ACC112 (cell line): Measurements from ENCODE around the gene PMPCA.
"Not testable (repeated sequence)": the region's sequence is repeated elsewhere in the genome, so short reads cannot be mapped to it uniquely, and the experiment has no call there.

Source experiments
- H2AFZ ChIP-seq: fragments of 200-600 bp; sonication (generic); one replicate; pipeline ENCODE4 v1.6.0; 2017; ENCODE audit warnings: antibody characterized with exemption, low read length; ENCODE audit not compliant: unreplicated experiment
- H3K27ac ChIP-seq: fragments of 200-600 bp; sonication (generic); 2 replicates; pipeline ENCODE4 v1.5.1; 2014; ENCODE audit warnings: low read depth, mild to moderate bottlenecking, antibody characterized with exemption, low read length, moderate library complexity
- H3K27me3 ChIP-seq: fragments of 200-600 bp; sonication (generic); 2 replicates; pipeline ENCODE4 v1.6.1; 2014; ENCODE audit warnings: mild to moderate bottlenecking, antibody characterized with exemption, low read length, moderate library complexity, mixed read lengths; ENCODE audit not compliant: insufficient read depth
- H3K36me3 ChIP-seq: fragments of 200-600 bp; sonication (generic); 2 replicates; pipeline ENCODE4 v1.6.1; 2016; ENCODE audit warnings: mild to moderate bottlenecking, antibody characterized with exemption, low read length, moderate library complexity, mixed read lengths; ENCODE audit not compliant: insufficient read depth
- H3K4me1 ChIP-seq: fragments of 200-600 bp; sonication (generic); one replicate; pipeline ENCODE4 v1.6.1; 2016; ENCODE audit warnings: low read length, mixed read lengths; ENCODE audit not compliant: insufficient read depth, unreplicated experiment, control insufficient read depth
- H3K4me3 ChIP-seq: fragments of 200-600 bp; sonication (generic); 2 replicates; pipeline ENCODE4 v1.5.1; 2014; ENCODE audit warnings: mild to moderate bottlenecking, low read depth, low read length
- H3K79me2 ChIP-seq: fragments of 200-600 bp; sonication (generic); one replicate; pipeline ENCODE4 v1.6.0; 2016; ENCODE audit warnings: low read length; ENCODE audit not compliant: control insufficient read depth, unreplicated experiment, insufficient read depth

PMPCA gene

DNA sequence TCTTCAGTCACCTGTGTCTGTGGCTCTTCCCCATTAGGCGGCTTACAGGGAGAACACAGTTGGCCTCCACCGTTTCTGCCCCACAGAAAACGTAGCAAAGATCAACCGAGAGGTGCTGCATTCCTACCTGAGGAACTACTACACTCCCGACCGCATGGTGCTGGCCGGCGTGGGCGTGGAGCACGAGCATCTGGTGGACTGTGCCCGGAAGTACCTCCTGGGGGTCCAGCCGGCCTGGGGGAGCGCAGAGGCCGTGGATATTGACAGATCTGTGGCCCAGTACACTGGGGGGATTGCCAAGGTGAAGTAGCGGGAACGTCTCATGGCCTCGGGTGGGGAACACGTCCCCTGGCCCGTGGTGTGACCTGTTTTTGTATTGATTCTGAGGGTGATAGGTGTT, 6.5 kb downstream of the PMPCA start:
- no peak overlapping the region for H2AFZ ChIP-seq
- H3K4me1 ChIP-seq, result peaks cover 5% of the 10 kb centered on the region
- H3K36me3 ChIP-seq, result peaks cover 41% of the 10 kb centered on the region
- H3K27ac ChIP-seq, result no peak overlapping the region
- no peaks in the 10 kb centered on the region for H3K27me3 ChIP-seq
- H3K4me3 ChIP-seq, result no peak overlapping the region
- H3K79me2 ChIP-seq, result peaks cover 31% of the 10 kb centered on the region

DNA sequence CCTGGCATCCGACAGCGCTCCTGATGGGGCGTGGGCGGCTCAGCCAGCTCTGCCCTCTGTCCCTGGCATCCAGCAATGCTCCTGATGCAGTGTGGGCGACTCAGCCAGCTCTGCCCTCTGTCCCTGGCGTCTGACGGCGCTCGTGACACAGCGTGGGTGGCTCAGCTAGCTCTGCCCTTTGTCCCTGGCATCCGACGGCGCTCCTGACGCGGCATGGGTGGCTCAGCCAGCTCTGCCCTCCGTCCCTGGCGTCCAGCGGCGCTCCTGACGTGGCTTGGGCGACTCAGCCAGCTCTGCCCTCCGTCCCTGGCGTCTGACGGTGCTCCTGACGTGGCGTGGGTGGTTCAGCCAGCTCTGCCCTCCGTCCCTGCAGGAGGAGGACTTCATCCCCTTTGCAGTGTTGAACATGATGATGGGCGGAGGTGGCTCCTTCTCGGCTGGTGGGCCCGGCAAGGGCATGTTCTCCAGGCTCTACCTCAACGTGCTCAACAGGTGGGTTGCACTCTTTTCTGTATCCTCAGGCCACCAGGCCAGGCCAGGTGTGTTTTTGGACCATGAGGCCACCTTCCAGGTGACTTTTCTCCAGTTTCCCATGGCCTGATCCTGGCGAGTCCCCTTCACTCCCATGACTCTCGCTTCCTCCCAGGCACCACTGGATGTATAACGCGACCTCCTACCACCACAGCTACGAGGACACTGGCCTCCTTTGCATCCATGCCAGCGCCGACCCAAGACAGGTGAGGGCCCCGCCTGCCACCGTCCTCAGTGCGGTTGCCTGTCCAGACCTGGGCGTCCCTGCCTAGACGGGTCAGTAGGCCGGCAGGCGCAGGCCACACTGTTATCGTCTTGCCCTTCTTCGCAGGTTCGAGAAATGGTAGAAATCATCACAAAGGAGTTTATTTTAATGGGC, 8.0 kb downstream of the PMPCA start:
- H3K36me3 ChIP-seq, result peaks cover 40% of the 10 kb centered on the region; the same call in 1 of the 2 replicates
- H3K4me1 ChIP-seq, result no peaks in the 10 kb centered on the region
- H2AFZ ChIP-seq, result no peak overlapping the region
- H3K79me2 ChIP-seq, result peaks cover 16% of the 10 kb centered on the region
- H3K4me3 ChIP-seq, result no peak overlapping the region
- no peak overlapping the region for H3K27ac ChIP-seq
- no peaks in the 10 kb centered on the region for H3K27me3 ChIP-seq

DNA sequence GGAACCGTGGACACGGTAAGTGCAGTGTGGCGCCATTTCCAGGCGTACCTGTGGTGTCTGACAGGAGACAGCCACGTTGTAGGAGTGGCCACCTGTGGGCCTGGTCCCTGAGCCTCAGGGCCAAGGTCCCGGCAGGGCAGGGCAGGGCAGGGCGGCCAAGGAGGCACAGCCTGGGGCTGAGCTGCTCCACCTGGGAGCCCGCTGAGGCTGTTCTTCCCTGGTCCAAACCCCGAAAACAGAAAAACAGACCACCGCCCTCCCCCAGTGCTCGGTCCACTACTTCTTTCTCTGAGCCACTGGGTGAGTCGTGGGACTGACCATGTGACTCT, 8.6 kb downstream of the PMPCA start:
- H3K4me1 ChIP-seq, result no peaks in the 10 kb centered on the region
- peaks cover 10% of the 10 kb centered on the region for H3K79me2 ChIP-seq
- no peak overlapping the region for H2AFZ ChIP-seq
- H3K27ac ChIP-seq, result no peak overlapping the region
- no peak overlapping the region for H3K4me3 ChIP-seq
- peaks cover 34% of the 10 kb centered on the region; the same call in 1 of the 2 replicates for H3K36me3 ChIP-seq
- H3K27me3 ChIP-seq, result no peaks in the 10 kb centered on the region

DNA sequence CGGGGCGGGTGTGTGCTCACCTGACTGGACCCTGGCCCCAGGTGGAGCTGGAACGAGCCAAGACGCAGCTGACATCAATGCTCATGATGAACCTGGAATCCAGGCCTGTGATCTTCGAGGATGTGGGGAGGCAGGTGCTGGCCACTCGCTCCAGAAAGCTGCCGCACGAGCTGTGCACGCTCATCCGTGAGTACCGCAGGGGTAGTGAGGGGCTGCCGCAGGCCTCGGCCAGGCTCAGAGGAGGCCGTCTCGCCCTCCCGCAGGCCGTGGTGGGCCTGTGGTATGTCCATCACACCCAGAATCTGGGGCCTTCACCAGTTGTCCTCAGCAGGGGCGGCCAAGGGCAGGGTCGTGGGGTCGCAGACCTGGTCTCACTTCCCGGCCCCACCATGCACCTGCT, 11.3 kb downstream of the PMPCA start:
- no peak overlapping the region for H2AFZ ChIP-seq
- no peak overlapping the region for H3K27ac ChIP-seq
- H3K36me3 ChIP-seq, result peaks cover 18% of the 10 kb centered on the region; the same call in 1 of the 2 replicates
- H3K4me1 ChIP-seq, result no peaks in the 10 kb centered on the region
- no peaks in the 10 kb centered on the region for H3K27me3 ChIP-seq
- no peaks in the 10 kb centered on the region for H3K79me2 ChIP-seq
- H3K4me3 ChIP-seq, result no peak overlapping the region

DNA sequence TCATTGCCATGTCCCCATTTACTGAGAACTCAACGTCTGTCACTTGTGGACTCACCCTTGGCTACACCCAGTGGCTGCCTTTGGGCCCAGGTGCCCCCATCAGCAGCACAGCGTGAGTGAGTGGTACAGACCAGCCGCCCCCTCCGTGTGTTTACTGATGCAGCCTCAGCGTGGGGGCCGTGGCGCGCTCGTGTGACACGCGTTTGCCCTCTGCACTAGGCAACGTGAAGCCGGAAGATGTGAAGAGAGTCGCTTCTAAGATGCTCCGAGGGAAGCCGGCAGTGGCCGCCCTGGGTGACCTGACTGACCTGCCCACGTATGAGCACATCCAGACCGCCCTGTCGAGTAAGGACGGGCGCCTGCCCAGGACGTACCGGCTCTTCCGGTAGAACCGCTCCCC, 12.4 kb downstream of the PMPCA start:
- Histone ChIP-seq H2AFZ (no peak overlapping the region), H3K4me1 (no peaks in the 10 kb centered on the region), H3K4me3 (no peak overlapping the region), H3K27me3 (no peaks in the 10 kb centered on the region), H3K36me3 (peaks cover 13% of the 10 kb centered on the region; the same call in 1 of the 2 replicates), H3K79me2 (no peaks in the 10 kb centered on the region), H3K27ac (no peak overlapping the region)

DNA sequence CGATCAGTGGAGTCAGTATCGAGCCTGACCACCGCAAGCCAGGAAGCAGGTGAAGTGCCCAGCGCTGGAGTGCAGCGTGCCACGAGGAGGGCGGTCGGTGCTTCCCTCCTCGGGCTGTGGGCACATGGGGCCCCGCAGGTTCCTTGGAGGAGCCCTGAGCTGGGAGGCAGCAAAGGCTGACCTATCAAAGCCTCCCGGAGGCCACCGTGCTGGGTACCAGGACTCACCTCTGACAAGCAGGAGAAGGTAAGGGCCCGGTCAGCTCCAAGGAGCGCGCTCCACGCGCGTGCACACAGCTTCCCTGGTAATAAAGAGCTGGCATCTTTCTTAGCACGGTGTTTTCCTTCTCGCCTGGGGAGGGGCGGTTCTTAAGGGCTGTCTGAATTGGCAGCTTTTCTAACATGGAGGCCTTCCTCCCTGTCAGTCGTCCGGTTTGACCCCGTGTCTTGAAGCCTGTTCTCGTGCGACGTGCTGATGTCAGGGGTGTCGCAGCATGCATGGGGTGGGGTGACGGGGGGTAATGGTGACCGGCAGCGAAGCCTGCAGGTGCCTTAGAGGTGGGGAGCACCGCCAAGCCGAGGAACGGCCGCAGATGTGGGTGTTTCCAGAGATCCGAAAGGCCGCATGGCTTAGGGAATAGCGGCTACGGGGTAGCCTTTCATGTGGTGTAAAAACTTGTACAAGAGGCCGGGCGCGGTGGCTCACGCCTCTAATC, 13.1 kb downstream of the PMPCA start:
- Histone ChIP-seq H3K27me3 (no peaks in the 10 kb centered on the region), H3K4me3 (no peak overlapping the region), H3K27ac (no peak overlapping the region), H2AFZ (no peak overlapping the region), H3K79me2 (no peaks in the 10 kb centered on the region), H3K4me1 (no peaks in the 10 kb centered on the region), H3K36me3 (peaks cover 8% of the 10 kb centered on the region; the same call in 1 of the 2 replicates)

DNA sequence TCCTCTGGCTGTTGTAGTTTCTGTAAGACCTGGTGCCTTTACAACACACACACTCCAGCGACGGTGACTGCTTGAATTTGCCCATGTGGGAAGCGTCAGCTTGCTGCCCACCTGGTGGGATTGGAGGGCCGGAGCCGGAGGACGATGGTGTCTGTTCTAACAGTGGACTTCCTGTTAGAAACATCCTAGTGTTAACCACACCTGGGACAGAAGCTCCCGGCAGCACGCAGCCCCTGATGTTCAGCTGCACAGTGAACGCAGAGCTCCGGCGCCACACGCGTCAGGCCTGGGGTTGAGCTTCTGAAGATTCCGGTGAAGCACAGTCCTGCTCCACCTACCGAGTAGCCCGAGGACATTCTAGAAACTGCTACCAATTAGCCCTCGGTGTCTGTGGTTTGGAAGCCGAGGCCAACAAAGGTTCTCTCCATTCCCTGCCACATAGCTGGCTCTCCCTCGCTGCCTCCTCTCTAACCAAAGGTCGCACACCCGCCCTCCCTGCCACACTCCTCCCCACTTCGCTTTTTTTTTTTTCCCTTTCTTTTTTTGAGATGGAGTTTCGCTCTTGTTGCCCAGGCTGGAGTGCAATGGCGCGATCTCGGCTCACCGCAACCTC, 14.4 kb downstream of the PMPCA start:
- Histone ChIP-seq H3K27ac (no peak overlapping the region), H3K4me1 (no peaks in the 10 kb centered on the region), H3K36me3 (peaks cover 8% of the 10 kb centered on the region; the same call in 1 of the 2 replicates), H2AFZ (no peak overlapping the region), H3K79me2 (no peaks in the 10 kb centered on the region), H3K4me3 (no peak overlapping the region), H3K27me3 (no peaks in the 10 kb centered on the region)

DNA sequence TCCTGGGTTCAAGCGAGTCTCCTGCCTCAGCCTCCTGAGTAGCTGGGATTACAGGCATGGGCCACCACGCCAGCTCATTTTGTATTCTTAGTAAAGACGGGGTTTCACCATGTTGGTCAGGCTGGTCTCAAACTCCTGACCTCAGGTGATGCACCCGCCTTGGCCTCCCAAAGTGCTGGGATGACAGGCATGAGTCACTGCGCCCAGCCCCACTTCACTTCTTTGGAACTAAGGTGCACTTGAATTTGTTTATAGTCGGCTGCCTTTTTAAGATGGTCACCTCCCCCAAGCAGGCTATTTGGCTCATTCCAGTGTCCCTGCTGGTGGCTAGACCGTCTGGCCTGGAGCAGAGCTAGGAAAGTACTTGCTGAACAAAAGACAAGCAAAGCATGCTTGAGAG, 14.9 kb downstream of the PMPCA start:
- not testable (repeated sequence) for H3K4me1 ChIP-seq, H3K27me3 ChIP-seq, H3K4me3 ChIP-seq, H3K79me2 ChIP-seq, H2AFZ ChIP-seq, H3K36me3 ChIP-seq, H3K27ac ChIP-seq

DNA sequence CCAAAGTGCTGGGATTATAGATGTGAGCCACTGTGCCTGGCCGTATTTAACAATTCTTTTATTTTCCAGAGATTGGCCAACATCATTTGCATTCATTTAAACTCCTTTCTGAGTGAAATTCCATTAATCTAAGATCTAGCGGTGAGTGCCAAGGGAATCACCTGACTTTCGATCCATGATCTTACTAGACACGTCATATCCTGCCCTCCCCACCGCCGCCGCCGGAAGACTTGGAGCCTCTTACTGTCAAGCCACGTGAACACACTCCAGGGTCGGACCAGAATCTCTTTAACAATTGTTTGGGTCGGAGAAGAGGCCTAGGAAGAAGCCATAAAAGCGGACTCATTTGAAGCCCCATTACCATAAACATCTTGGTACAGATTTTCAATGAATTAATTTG, 16.3 kb downstream of the PMPCA start:
- no peaks in the 10 kb centered on the region for H3K27me3 ChIP-seq
- H3K36me3 ChIP-seq, result peaks cover 8% of the 10 kb centered on the region; the same call in 1 of the 2 replicates
- H3K27ac ChIP-seq, result no peak overlapping the region
- no peak overlapping the region for H3K4me3 ChIP-seq
- H2AFZ ChIP-seq, result no peak overlapping the region
- no peaks in the 10 kb centered on the region for H3K4me1 ChIP-seq
- H3K79me2 ChIP-seq, result no peaks in the 10 kb centered on the region

DNA sequence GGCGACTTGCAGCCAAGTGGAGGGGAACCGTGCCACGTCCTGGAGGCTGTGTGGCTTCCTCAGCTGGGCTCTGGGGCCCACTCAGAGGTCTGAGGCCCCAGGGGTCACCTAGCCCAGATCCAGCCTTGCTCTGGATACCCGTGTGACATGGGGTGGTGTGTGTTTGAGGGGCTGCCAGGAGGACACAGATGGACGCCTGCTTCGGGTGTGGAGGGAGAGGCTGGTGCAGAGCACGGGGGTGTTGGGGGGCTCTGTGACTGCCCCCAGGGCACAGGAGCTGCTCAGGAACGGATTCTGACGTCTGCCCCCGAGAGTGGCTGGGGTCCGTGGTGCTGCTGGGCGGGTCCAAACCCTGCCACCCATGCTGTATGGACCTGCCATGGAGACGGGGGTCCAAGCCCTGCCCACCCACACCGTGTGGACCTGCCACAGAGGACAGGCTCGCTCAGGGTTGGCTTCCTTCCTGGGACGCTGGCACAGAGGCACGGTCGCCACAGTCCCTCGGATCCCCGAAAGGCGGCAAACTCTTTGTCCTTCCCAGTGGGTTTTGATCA, 18.7 kb downstream of the PMPCA start:
- no peak overlapping the region for H3K27ac ChIP-seq
- no peaks in the 10 kb centered on the region for H3K27me3 ChIP-seq
- H3K4me1 ChIP-seq, result no peaks in the 10 kb centered on the region
- H3K36me3 ChIP-seq, result no peaks in the 10 kb centered on the region
- no peak overlapping the region for H3K4me3 ChIP-seq
- no peak overlapping the region for H2AFZ ChIP-seq
- H3K79me2 ChIP-seq, result no peaks in the 10 kb centered on the region
